Fibroblast of lung (primary cell): ENCODE results near the gene F2R. TPM values are rescaled to one million over a fixed set of nuclear protein-coding genes. Genes with fewer than 3 reads are reported as not detected.

Experiments used
- DNase-seq, 2 donors: peaks; one replicate each; pipeline versions ENCODE4 v3.0.0 to v3.0.0-alpha.2; 2010; ENCODE audit warnings: low read depth in 2 of 2
- H2AFZ ChIP-seq: 2 replicates; pipeline ENCODE4 v1.5.1; 2012; ENCODE audit warnings: low read length, control low read depth, inconsistent platforms
- H3K27ac ChIP-seq: 2 replicates; pipeline ENCODE4 v1.5.1; 2011; ENCODE audit warnings: low read length, control low read depth; ENCODE audit not compliant: insufficient read depth
- H3K27me3 ChIP-seq: 2 replicates; pipeline ENCODE4 v1.5.1; 2011; ENCODE audit warnings: mild to moderate bottlenecking, low read length; ENCODE audit not compliant: control insufficient read depth, insufficient read depth
- H3K36me3 ChIP-seq: 2 replicates; pipeline ENCODE4 v1.5.1; 2011; ENCODE audit warnings: low read length; ENCODE audit not compliant: control insufficient read depth, insufficient read depth
- H3K4me1 ChIP-seq: 2 replicates; pipeline ENCODE4 v1.5.1; 2011; ENCODE audit warnings: low read length; ENCODE audit not compliant: control insufficient read depth, insufficient read depth; ENCODE audit errors: extremely low read depth
- H3K4me2 ChIP-seq: 2 replicates; pipeline ENCODE4 v1.5.1; 2011; ENCODE audit warnings: low read length, control low read depth; ENCODE audit not compliant: insufficient read depth; ENCODE audit errors: extremely low read depth
- H3K4me3 ChIP-seq, 4 experiments: fragments of 200-600 bp in 1 of 4; sonication (generic) in 1 of 4; replicated peaks in 1 of 4; 2 replicates each; pipeline ENCODE4 v1.5.1; 2011 to 2016; ENCODE audit warnings: low read length in 4 of 4, low read depth in 3 of 4, mild to moderate bottlenecking in 3 of 4, control low read depth in 2 of 4, inconsistent platforms in 1 of 4, mixed read lengths in 1 of 4; ENCODE audit not compliant: insufficient read depth in 1 of 4; ENCODE audit errors: control extremely low read depth in 1 of 4
- H3K79me2 ChIP-seq: 2 replicates; pipeline ENCODE4 v1.5.1; 2012; ENCODE audit warnings: mild to moderate bottlenecking, low read length, inconsistent platforms; ENCODE audit not compliant: control insufficient read depth, insufficient read depth
- H3K9ac ChIP-seq: 2 replicates; pipeline ENCODE4 v1.5.1; 2011; ENCODE audit warnings: mild to moderate bottlenecking, low read length, control low read depth; ENCODE audit not compliant: insufficient read depth
- H3K9me3 ChIP-seq: 2 replicates; pipeline ENCODE4 v1.5.1; 2012; ENCODE audit warnings: low read depth, low read length; ENCODE audit not compliant: control insufficient read depth, insufficient read depth
- H4K20me1 ChIP-seq: 2 replicates; pipeline ENCODE4 v1.5.1; 2011; ENCODE audit warnings: low read length; ENCODE audit not compliant: control insufficient read depth, insufficient read depth; ENCODE audit errors: extremely low read depth
- CTCF ChIP-seq, 2 donors: IDR thresholded peaks in 1 of 2; conservative IDR thresholded peaks in 1 of 2; 1 replicate in 1 of 2; 2 replicates in 1 of 2; pipeline ENCODE4 v1.5.1; 2011 to 2012; ENCODE audit warnings: low read length in 2 of 2, control low read depth in 1 of 2, inconsistent platforms in 1 of 2, low read depth in 1 of 2, mild to moderate bottlenecking in 1 of 2
- EZH2 ChIP-seq: IDR thresholded peaks from 2 replicates; pipeline ENCODE4 v1.5.1; 2012; ENCODE audit warnings: low read length, control low read depth, mild to moderate bottlenecking; ENCODE audit errors: missing control alignments
- polyA plus RNA-seq, 2 donors: library from polyadenylated mRNA; depleted of rRNA in 1 of 2; stranded (reverse) in 1 of 2; unstranded in 1 of 2; fragments of >200 nt; gene quantifications; 2 replicates each; pipeline ENCODE4 v1.2.1, GENCODE V29; 2011 to 2012; ENCODE audit warnings: missing spikeins in 1 of 2
- total RNA-seq: library from RNA; depleted of rRNA; stranded (reverse); fragments of >200 nt; gene quantifications from 2 replicates; pipeline ENCODE4 v1.2.1, GENCODE V29; 2014

F2R gene
- total and polyA plus RNA-seq, 2 donors (not counting 1 experiment from before 2014, with no cell fraction given) = 265 to 797 TPM

GRCh38 chr5:76716456-76717157 lies 681 bp downstream of the F2R start:
- Histone ChIP-seq H3K27me3 (no peaks in the 10 kb centered on the region), H3K36me3 (peaks cover 5% of the 10 kb centered on the region), H3K79me2 (peaks cover 54% of the 10 kb centered on the region), H3K9ac (peak overlapping the region; percentile 82), H4K20me1 (no peaks in the 10 kb centered on the region), H3K9me3 (no peaks in the 10 kb centered on the region), H2AFZ (no peak overlapping the region), H3K4me2 (peak overlapping the region; percentile 89), H3K4me3 (peak overlapping the region; percentile 89 to 94 (median 92)), H3K4me1 (peaks cover 5% of the 10 kb centered on the region), H3K27ac (peak overlapping the region; percentile 83)
- TF ChIP-seq EZH2 (no peak), CTCF (conservative IDR thresholded peaks at IDR 0.05 in 1 of 2, IDR thresholded peaks at IDR 0.05 in 1 of 2; ENCODE audit: low read depth in 1 of 2, low read length in 2 of 2) (no peak)
- DNase-seq = peak in 1 of 2 donors; percentile 29

DNA sequence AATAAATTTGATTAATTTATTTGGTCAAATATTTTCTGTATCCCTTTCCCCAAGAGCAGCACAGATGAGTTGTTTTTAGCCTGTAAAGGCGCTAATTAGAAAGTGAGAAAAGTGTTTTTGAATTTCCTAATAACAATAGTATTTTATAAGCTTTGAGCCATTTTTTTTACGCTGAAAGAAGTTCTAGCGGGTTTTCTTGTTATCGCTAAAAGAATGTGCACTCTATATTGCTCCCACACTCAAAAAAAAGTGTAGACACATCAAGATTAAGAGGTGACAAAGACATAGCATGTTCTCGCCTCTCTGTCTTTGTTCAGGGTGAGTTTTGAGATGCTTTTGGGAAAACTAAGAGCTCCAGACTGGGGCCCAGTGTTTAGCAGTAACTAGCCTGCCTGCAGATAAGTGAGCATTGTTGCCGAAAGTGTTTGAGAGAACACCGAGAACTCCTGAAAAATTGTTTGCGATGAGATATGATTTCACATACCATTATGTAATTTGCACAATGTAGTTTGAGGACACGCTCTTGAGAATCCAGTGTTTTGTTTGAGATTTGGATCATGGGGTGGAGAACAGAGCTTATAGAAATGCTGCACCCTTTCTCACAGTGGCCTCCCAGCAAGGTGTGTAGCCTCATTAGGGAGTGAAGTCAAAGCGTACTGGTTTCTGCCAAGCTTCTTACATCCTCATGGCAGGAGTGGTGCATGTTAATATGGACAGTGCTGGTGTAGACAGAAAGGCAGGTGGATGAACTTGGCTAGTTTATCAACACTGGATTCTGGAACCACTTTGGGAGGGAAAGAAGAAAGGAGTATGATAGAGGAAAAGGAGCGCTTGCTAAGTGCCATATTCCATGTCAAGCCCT lies 1.5 kb downstream of the F2R start:
- Histone ChIP-seq H3K9me3 (no peaks in the 10 kb centered on the region), H3K4me2 (peak overlapping the region; percentile 89), H3K27ac (peak overlapping the region; percentile 83), H4K20me1 (no peaks in the 10 kb centered on the region), H3K4me1 (peaks cover 5% of the 10 kb centered on the region), H3K9ac (peak overlapping the region; percentile 82), H3K4me3 (peak overlapping the region; percentile 89 to 94 (median 92)), H2AFZ (no peak overlapping the region), H3K27me3 (no peaks in the 10 kb centered on the region), H3K79me2 (peaks cover 62% of the 10 kb centered on the region), H3K36me3 (peaks cover 5% of the 10 kb centered on the region)
- no peak for DNase-seq
- TF ChIP-seq CTCF (conservative IDR thresholded peaks at IDR 0.05 in 1 of 2, IDR thresholded peaks at IDR 0.05 in 1 of 2; ENCODE audit: low read depth in 1 of 2, low read length in 2 of 2) (no peak), EZH2 (no peak)

- peak in 1 of 2 donors; percentile 78 for DNase-seq
- Histone ChIP-seq H2AFZ (no peak overlapping the region), H3K9me3 (no peaks in the 10 kb centered on the region), H3K9ac (peak overlapping the region; percentile 17), H3K4me2 (peak overlapping the region; percentile 89), H3K36me3 (peaks cover 5% of the 10 kb centered on the region), H3K27ac (peak overlapping the region; percentile 83), H3K79me2 (peaks cover 72% of the 10 kb centered on the region), H3K4me1 (peaks cover 5% of the 10 kb centered on the region), H4K20me1 (no peaks in the 10 kb centered on the region), H3K27me3 (no peaks in the 10 kb centered on the region), H3K4me3 (peak overlapping the region; percentile 89 to 94 (median 92))
- TF ChIP-seq EZH2 (no peak), CTCF (conservative IDR thresholded peaks at IDR 0.05 in 1 of 2, IDR thresholded peaks at IDR 0.05 in 1 of 2; ENCODE audit: low read depth in 1 of 2, low read length in 2 of 2) (no peak)
These were observed 2.5 kb downstream of the F2R start for GRCh38 chr5:76718381-76718832.
